ENCODE measurements around the gene PTGES3L. TPM values are rescaled to one million over a fixed set of nuclear protein-coding genes. Genes with fewer than 3 reads are reported as not detected.
"Not testable (repeated sequence)": the region's sequence is repeated elsewhere in the genome, so short reads cannot be mapped to it uniquely, and the experiment has no call there.

Gene PTGES3L
- total RNA-seq, 2 experiments from 2014 or later: 0.53 to 0.64 TPM

- no peaks in the 10 kb centered on the region for H3K27me3 Mint-ChIP-seq
- no peak overlapping the region for H3K4me3 Mint-ChIP-seq
- POLR2A ChIA-PET: interaction anchor here (0.6 kb wide), 1 partner anchor 10 kb away, joined by 4 read pairs; no protein-coding TSS in a partner anchor
- CTCF ChIA-PET: no interaction called here
- H3K27ac Mint-ChIP-seq: no peak overlapping the region
- intact Hi-C loops (cut with micrococcal nuclease): no loop called here
- DNase-seq: no peak
- peaks cover 35% of the 10 kb centered on the region for H3K36me3 Mint-ChIP-seq
- H3K4me1 Mint-ChIP-seq (ENCODE audit: low read depth): peaks cover 10% of the 10 kb centered on the region
- no peaks in the 10 kb centered on the region for H3K9me3 Mint-ChIP-seq
Measured at GRCh38 chr17:42992872-42993271, 13.0 kb upstream of the PTGES3L start.

DNA sequence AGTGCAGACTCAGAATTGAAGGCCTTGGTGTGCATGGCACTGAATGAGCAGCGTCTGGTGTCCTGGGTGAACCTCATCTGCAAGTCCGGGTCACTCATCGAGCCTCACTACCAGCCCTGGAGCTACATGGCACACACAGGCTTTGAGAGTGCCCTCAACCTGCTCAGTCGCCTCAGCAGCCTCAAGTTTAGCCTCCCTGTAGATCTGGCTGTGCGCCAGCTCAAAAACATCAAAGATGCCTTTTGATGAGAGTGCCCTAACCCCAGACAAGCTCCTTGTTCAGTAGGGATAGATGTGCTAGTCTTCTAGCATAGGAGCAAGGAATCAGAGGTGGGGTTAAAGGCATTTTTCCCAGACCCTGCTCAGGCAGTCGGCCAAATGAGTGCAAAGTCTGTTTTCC is 11.6 kb upstream of the PTGES3L start:
- no peaks in the 10 kb centered on the region for H3K9me3 Mint-ChIP-seq
- intact Hi-C loops (cut with micrococcal nuclease): no loop called here
- no peak for DNase-seq
- H3K36me3 Mint-ChIP-seq: peaks cover 43% of the 10 kb centered on the region
- POLR2A ChIA-PET: no interaction called here
- no peaks in the 10 kb centered on the region for H3K4me1 Mint-ChIP-seq (ENCODE audit: low read depth)
- no peak overlapping the region for H3K4me3 Mint-ChIP-seq
- H3K27me3 Mint-ChIP-seq: no peaks in the 10 kb centered on the region
- CTCF ChIA-PET: no interaction called here
- no peak overlapping the region for H3K27ac Mint-ChIP-seq

GRCh38 chr17:42989726-42990652 is 10.1 kb upstream of the PTGES3L start:
- H3K27me3 Mint-ChIP-seq: no peaks in the 10 kb centered on the region
- H3K36me3 Mint-ChIP-seq: peaks cover 51% of the 10 kb centered on the region
- H3K9me3 Mint-ChIP-seq: no peaks in the 10 kb centered on the region
- ChIA-PET POLR2A (no interaction called here), CTCF (no interaction called here)
- no peak for DNase-seq
- no peak overlapping the region for H3K4me3 Mint-ChIP-seq
- H3K4me1 Mint-ChIP-seq (ENCODE audit: low read depth): no peaks in the 10 kb centered on the region
- intact Hi-C loops (cut with micrococcal nuclease): no loop called here
- H3K27ac Mint-ChIP-seq: no peak overlapping the region

DNA sequence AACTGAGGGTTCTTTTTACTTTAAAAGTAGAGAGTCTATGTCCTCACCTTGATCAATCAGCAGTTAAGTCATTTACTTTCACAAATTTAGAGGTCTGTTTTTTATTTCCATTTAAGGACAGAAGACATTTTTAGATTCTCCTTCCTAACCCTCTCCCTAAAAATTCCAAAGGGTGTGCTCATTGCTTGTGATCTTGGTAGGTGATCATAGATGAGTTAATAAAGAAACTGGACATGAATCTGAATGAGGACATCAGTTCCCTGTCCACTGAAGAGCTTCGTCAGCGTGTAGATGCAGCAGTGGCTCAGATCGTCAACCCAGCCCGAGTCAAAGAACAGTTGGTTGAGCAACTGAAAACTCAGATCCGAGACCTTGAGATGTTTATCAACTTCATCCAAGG is 9.3 kb upstream of the PTGES3L start:
- Mint-ChIP-seq H3K36me3 (peaks cover 52% of the 10 kb centered on the region), H3K9me3 (no peaks in the 10 kb centered on the region), H3K27ac (no peak overlapping the region), H3K4me1 (ENCODE audit: low read depth) (no peaks in the 10 kb centered on the region), H3K27me3 (no peaks in the 10 kb centered on the region), H3K4me3 (no peak overlapping the region)
- ChIA-PET POLR2A (no interaction called here), CTCF (no interaction called here)
- intact Hi-C loops (cut with micrococcal nuclease): no loop called here
- no peak for DNase-seq

- Mint-ChIP-seq H3K27ac (no peak overlapping the region), H3K9me3 (no peaks in the 10 kb centered on the region), H3K4me1 (ENCODE audit: low read depth) (peaks cover 19% of the 10 kb centered on the region), H3K4me3 (no peak overlapping the region), H3K27me3 (no peaks in the 10 kb centered on the region), H3K36me3 (peaks cover 48% of the 10 kb centered on the region)
- no peak for DNase-seq
- CTCF ChIA-PET: interaction anchor here (3.3 kb wide), 1 partner anchor 13 kb away, joined by 15 read pairs; the partner anchor contains the start of gene RPL27
- intact Hi-C loops (cut with micrococcal nuclease): no loop called here
- POLR2A ChIA-PET: no interaction called here
Measured at GRCh38 chr17:42985225-42985624, 5.3 kb upstream of the PTGES3L start.

DNA sequence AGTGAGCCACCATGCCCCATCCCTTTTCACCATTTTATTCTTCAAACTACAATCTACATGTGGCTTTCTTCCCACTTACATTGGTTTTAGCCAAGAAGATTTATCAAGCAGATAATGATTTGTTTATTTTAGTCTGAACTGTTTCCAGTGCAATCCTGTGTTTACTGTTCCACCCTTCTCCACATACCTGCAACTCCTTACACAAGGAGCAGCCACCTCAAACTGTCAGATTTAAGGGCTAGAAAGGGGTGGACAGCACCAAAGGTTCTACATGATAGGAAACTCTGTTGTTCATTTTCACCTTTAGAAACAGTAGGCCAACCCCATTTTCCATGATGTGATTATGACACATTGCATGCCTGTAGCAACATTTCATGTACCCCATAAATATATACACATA is 2.4 kb upstream of the PTGES3L start:
- H3K9me3 Mint-ChIP-seq: no peaks in the 10 kb centered on the region
- CTCF ChIA-PET: interaction anchor here (0.6 kb wide), 1 partner anchor 17 kb away, joined by 5 read pairs; no protein-coding TSS in a partner anchor
- no peak overlapping the region for H3K4me3 Mint-ChIP-seq
- H3K36me3 Mint-ChIP-seq: peaks cover 29% of the 10 kb centered on the region
- no peak for DNase-seq
- H3K4me1 Mint-ChIP-seq (ENCODE audit: low read depth): peaks cover 28% of the 10 kb centered on the region
- intact Hi-C loops (cut with micrococcal nuclease): loop anchor here (5.0 kb wide), 1 partner anchor 135 kb away; no protein-coding TSS in a partner anchor
- H3K27ac Mint-ChIP-seq: no peak overlapping the region
- POLR2A ChIA-PET: no interaction called here
- no peaks in the 10 kb centered on the region for H3K27me3 Mint-ChIP-seq

DNA sequence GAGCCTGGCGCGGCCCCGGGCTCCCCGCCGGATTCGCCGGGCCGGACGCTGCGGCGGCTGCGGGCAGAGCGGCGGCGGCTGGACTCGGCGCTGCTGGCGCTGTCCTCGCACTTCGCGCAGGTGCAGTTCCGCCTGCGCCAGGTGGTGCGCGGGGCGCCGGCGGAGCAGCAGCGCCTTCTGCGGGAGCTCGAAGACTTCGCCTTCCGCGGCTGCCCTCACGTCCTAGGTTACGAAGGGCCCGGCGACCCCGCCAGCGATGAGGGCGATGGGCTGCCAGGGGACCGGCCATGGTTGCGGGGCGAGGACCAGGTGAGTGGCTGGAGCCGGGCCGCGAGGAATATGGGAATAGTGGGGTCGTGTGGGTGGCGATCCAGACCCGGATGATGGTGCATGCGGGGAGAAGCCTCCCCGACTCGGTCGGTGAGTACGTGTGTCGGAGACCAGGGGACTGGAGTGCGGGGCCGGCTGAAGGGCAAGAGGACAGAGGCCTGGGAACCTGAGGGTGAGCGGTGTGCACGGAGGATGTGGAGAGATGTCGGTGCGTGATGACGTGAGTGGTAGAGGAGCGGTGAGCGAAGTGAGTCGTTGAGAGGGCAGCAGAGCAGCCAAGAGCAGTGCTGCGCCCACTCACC is 1.0 kb upstream of the PTGES3L start:
- ChIA-PET CTCF (interaction anchor here (1.8 kb wide), 1 partner anchor 17 kb away, joined by 17 read pairs; the partner anchor contains the start of gene RPL27), POLR2A (interaction anchor here (0.6 to 0.7 kb wide), 2 partner anchors 17 to 135 kb away, joined by 3 read pairs; no protein-coding TSS in a partner anchor)
- Mint-ChIP-seq H3K27ac (peak overlapping the region; percentile 87), H3K27me3 (no peaks in the 10 kb centered on the region), H3K4me1 (ENCODE audit: low read depth) (peaks cover 28% of the 10 kb centered on the region), H3K36me3 (peaks cover 23% of the 10 kb centered on the region), H3K4me3 (peak overlapping the region; percentile 99), H3K9me3 (no peaks in the 10 kb centered on the region)
- intact Hi-C loops (cut with micrococcal nuclease): loop anchor here (1.0 to 5.0 kb wide), 3 partner anchors 17 to 134 kb away; partner anchors contain the start of genes AARSD1 and RPL27
- peak; percentile 86 for DNase-seq

DNA sequence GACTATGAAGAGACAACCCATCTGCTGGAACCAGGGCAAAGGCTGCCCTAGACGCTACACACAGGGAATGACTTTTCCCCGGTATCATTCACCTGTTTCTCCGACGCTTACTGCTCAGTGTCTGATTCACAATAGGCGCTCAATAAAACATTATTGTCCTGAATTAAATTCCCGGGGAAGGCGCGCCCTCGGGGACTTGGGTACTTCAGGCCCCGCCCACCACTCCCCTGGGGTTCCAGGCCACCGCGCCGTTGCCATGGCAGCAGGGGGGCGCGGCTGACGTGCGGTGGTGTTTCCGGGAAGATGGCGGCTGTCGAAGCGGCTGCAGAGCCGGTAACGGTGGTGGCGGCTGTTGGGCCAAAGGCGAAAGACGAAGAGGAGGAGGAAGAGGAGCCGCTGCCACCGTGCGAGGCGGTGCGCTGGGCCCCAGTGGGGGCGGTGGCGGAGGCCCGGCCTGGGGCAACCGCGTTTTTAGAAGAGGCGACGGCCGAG is 440 bp upstream of the PTGES3L start, which contains the start of gene RUNDC1:
Gene RUNDC1, plus strand, starts transcription at position 292 of the 492 bp plus-strand sequence. Its CDS starts 12 bp downstream, at position 304.
- POLR2A ChIA-PET: interaction anchor here (0.7 to 1.7 kb wide), 2 partner anchors 17 to 18 kb away, joined by 3 to 7 read pairs; partner anchors contain the start of gene RPL27
- Mint-ChIP-seq H3K9me3 (no peaks in the 10 kb centered on the region), H3K4me3 (peak within 1 kb of the TSS; percentile 99), H3K27me3 (no peaks in the 10 kb centered on the region), H3K4me1 (ENCODE audit: low read depth) (peaks cover 28% of the 10 kb centered on the region), H3K27ac (peak within 1 kb of the TSS; percentile 88), H3K36me3 (peaks cover 19% of the 10 kb centered on the region)
- DNase-seq: peak; percentile 94
- intact Hi-C loops (cut with micrococcal nuclease): loop anchor here (1.0 to 5.0 kb wide), 3 partner anchors 16 to 133 kb away; partner anchors contain the start of genes AARSD1 and RPL27
- CTCF ChIA-PET: interaction anchor here (1.8 kb wide), 1 partner anchor 18 kb away, joined by 17 read pairs; the partner anchor contains the start of gene RPL27

GRCh38 chr17:42975701-42976100 is 4.2 kb downstream of the PTGES3L start:
- H3K4me3 Mint-ChIP-seq; H3K9me3 Mint-ChIP-seq; DNase-seq; H3K27me3 Mint-ChIP-seq; POLR2A ChIA-PET; intact Hi-C loops (cut with micrococcal nuclease); H3K27ac Mint-ChIP-seq; H3K36me3 Mint-ChIP-seq: not testable (repeated sequence)
- H3K4me1 Mint-ChIP-seq (ENCODE audit: low read depth): peaks cover 12% of the 10 kb centered on the region
- CTCF ChIA-PET: interaction anchor here (0.7 kb wide), 1 partner anchor 212 kb away, joined by 3 read pairs; no protein-coding TSS in a partner anchor

GRCh38 chr17:42975265-42975664 is 4.6 kb downstream of the PTGES3L start:
- intact Hi-C loops (cut with micrococcal nuclease): no loop called here
- ChIA-PET CTCF (no interaction called here), POLR2A (no interaction called here)
- Mint-ChIP-seq H3K36me3 (no peaks in the 10 kb centered on the region), H3K4me1 (ENCODE audit: low read depth) (peaks cover 10% of the 10 kb centered on the region), H3K27me3 (no peaks in the 10 kb centered on the region), H3K27ac (no peak overlapping the region), H3K9me3 (no peaks in the 10 kb centered on the region), H3K4me3 (no peak overlapping the region)
- DNase-seq: no peak

DNA sequence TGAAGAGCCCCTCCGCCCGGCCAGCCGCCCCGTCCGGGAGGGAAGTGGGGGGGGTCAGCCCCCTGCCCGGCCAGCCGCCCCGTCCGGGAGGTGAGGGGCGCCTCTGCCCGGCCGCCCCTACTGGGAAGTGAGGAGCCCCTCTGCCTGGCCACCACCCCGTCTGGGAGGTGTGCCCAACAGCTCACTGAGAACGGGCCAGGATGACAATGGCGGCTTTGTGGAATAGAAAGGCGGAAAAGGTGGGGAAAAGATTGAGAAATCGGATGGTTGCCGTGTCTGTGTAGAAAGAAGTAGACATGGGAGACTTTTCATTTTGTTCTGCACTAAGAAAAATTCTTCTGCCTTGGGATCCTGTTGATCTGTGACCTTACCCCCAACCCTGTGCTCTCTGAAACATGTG is 6.6 kb downstream of the PTGES3L start:
- H3K27me3 Mint-ChIP-seq; intact Hi-C loops (cut with micrococcal nuclease); H3K36me3 Mint-ChIP-seq; H3K27ac Mint-ChIP-seq; H3K9me3 Mint-ChIP-seq; H3K4me3 Mint-ChIP-seq; DNase-seq; CTCF ChIA-PET; H3K4me1 Mint-ChIP-seq (ENCODE audit: low read depth); POLR2A ChIA-PET: not testable (repeated sequence)

DNA sequence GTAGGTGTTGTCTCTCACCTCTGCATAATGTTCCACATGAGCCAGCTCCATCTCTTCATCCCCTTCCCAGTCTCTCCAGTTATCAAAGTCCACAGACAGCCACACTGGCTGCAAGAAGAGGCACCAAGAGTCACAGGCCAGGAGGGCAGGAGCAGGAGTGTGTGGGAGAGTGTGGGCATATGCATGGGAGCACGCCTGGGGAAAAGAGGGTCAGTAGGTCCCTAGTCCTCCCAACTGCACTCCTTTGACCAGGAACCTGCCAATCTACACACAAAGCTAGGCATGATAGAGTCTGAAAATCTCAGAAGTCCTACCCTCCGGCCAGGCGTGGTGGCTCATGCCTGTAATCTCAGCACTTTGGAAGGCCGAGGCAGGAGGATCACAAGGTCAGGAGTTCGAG is 8.3 kb downstream of the PTGES3L start:
- no peaks in the 10 kb centered on the region for H3K4me1 Mint-ChIP-seq (ENCODE audit: low read depth)
- intact Hi-C loops (cut with micrococcal nuclease): no loop called here
- no peak for DNase-seq
- no peaks in the 10 kb centered on the region for H3K27me3 Mint-ChIP-seq
- no peak overlapping the region for H3K27ac Mint-ChIP-seq
- no peak overlapping the region for H3K4me3 Mint-ChIP-seq
- no peaks in the 10 kb centered on the region for H3K36me3 Mint-ChIP-seq
- ChIA-PET POLR2A (no interaction called here), CTCF (no interaction called here)
- no peaks in the 10 kb centered on the region for H3K9me3 Mint-ChIP-seq
